ENCODE data around the gene HS1BP3.

HS1BP3 gene

DNA sequence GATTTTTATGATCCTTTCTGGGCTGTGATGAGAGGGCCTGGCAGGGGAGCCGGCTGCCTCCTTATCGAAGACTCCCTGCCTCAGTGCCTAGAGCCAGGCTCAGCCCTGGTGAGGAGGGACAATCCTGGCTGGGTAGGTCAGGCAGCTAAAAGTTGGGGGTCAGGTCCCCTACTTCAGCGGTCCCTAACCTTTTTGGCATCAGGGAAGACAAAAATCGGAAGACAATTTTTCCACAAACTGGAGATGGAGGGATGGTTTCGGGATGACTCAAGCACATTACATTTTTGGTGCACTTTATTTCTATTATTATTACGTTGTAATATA, 53.1 kb downstream of the HS1BP3 start:
- DNase-seq, result no peak

DNA sequence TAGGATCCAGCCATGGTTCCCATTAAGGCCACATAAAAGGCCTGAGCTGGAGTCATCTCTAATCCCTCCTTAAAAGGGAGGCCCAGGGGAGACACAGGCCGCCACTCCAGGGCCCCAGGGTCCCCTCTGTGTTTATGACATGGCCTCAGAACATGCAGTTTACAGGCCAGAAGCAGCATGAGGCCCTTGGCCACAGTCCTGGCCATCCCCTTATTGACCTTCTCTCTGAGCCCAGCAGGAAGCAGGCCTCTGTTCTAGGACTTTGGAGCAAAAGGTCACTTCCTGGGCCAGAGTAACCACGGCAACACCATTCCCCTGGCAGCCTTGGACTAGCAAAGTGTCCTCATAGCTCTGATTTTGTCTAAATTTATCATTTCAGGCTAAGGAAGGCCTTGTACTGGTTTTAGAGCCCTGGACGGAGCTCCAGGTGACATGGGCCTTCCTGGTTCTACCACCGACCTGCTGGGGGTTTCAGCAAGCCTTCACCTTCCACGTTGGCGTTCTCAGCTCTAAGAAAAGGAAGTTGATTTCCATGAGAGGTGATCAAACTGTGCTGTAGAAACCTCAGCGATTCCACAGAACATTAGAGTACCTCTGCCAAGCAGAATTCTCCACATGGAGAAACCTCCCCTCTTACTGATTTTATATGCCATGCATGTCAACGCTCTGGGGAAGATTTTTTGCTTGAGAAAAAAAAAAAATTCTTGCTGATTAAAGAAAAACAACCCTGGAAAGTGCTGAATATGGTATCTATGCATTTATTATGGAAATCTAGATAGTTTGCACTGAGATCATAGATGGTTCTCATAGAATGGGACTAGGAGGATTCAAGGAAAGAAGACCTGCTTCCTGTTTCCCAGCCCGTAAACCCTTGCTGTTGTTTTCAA, 53.7 kb downstream of the HS1BP3 start:
- DNase-seq, result peak; percentile 39 to 52

- no peak for DNase-seq
These were observed 54.5 kb downstream of the HS1BP3 start for GRCh38 chr2:20596193-20596972.

DNA sequence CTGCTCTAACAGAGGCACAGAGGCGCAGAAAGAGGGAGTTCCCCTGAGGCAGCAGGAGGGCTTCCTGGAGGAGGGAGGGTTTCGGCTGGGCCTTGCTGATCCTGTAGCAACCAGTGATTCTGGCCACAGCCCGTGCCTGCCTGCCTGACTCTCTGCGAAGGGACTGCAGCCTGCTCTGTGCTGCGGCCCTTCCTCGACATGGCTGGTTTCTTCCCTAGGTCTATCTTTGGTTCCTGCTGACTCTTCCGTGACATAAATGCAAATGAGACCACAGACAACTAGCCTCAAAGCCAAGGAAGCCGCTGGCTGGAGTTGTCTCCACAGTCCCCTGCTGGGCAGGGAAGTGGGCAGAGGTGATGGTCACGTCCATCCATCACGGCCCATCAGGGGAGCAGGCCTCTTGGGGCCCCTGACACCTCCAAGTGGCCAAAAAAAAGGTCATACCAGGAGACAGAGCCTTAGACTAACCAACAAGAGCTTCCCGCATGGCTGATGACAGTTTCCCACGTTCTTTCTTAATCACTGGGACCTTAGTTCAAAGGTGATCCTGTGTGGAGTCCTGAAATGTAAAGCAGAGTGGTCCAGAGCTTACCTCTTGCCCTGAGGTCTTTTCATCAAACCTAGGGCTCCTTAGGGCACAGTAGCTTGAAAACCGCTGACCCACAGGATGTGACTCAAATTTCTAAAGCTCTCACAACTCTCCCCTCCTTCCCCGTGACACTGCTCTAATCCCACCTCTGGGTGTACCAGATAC, 55.3 kb downstream of the HS1BP3 start:
- DNase-seq, result peak; percentile 21 to 59

- no peak for DNase-seq
These were observed 55.9 kb downstream of the HS1BP3 start for GRCh38 chr2:20594957-20595356.

DNA sequence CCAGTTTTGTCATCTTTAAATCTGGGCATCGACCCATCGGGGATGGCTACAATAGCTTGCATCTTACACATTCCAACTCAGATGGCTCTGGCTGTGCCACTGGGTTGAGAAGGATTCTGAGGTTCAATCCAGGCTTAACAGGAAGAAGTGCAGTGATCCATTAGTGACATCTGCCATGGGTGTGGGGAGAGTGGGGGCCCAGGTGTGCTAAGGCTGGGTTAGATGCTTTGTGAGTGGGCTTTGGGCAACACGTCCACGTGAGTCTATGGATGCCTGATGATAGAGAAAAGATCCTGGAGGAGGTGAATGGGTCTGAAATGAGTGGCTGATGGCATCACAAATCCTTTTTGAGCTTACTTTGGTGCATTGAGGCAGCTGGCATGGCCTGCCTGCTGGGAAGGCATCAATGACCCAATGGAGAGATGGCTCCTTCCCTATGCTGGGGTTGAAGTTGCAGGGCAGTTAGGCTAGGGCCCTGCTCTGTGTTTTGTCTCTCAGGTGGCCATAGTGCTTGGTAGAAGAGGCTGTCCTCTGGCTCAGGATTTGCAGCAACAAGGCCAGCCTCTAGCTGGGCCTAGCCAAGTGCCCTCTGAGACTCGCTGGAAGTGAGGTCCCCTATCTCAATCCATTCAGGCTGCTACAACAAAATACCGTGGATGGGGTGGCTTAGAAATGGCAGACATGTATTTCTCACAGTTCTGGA, 56.7 kb downstream of the HS1BP3 start:
- DNase-seq, result no peak

DNA sequence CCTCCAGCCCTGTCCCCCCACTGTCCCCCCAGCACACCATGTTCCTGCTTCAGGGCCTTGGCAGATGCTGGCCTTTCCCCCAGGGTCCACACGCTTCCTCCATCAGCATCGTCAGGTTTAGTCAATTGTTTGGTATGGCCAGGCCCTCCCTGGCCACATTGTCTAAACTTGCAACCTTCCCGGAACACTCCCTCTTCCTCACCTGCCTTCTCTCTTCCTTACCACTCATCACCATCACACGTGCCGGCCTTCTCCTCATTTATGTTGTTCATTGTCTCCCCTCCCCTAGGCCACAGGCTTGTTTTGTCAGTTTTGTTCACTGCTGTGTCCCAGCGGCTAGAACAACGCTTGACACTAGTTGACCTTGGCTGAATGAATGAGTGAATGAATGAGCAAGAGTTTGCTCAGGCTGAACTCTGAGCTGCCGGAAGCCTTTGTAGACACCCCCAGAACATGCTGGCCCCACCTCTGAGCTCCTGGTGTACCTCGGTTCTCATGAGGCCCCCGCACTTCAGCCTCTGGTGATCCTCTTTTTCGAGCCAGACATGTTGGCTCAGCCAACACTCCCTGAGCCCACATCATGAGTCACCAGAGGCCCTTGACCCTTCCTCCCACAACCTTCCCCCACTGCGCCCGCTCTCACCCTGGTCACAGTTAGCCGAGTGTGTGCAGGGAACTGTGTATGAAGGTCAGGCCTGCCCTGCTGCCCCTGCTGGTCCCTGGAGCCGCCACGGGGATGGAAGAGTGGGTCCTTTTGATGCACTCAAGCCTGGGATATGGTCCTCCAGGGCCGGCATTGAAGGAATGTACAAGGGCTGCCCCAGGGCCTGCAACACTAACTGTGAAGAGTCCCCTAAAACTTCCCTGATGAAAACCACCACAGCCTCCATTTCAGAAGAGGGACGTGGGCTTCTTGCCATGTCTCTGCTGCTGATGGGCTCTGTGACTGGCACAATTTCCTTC, 57.5 kb downstream of the HS1BP3 start:
- DNase-seq, result peak; percentile 87 to 92

DNA sequence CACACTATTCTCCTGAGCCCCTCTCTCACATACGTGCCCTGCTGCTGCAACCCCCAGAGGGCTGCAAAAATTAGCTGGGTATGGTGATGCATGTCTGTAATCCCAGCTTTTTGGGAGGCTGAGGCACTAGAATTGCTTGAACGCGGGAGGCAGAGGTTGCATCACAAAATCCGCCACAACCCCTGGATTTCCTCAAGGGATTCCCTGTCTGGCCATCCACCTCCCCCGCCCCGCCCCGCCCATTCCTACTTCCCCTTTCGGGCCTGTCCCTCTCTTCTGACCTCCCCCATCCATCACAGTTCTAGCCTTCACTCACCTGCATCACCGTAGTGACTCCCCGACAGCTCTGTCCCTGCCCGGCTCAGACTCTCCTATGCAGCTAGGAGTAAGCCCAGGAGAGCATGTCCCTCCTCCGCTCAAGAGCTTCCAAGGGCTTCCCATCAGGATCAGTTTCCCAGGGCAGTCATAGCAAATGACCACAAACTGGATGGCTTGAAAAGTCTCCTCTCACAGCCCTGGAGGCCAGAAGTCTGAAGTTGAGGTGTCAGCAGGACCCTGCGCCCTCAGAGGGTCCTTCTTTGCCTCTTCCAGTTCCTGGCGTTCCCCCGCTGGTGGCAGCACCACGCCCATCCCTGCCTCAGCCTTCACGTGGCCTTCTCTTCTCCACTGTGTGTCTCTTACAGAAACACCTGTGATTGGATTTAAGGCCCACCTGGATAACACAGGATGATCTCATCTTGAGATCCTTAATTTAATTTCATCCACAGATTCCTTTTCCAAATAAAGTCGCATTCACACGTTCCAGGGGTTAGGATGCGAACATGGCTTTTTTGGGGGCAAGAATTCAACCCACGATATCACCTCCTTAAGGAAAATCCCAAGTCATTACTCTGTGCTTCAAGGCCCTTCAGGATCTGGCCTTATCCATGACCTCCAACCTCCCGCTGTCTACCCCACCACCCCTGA, 58.5 kb downstream of the HS1BP3 start:
- DNase-seq, result peak; percentile 65 to 79

GRCh38 chr2:20590704-20591515, 60.0 kb downstream of the HS1BP3 start:
- DNase-seq, result no peak

- DNase-seq, result no peak
These were observed 60.8 kb downstream of the HS1BP3 start for GRCh38 chr2:20589975-20590703.

DNA sequence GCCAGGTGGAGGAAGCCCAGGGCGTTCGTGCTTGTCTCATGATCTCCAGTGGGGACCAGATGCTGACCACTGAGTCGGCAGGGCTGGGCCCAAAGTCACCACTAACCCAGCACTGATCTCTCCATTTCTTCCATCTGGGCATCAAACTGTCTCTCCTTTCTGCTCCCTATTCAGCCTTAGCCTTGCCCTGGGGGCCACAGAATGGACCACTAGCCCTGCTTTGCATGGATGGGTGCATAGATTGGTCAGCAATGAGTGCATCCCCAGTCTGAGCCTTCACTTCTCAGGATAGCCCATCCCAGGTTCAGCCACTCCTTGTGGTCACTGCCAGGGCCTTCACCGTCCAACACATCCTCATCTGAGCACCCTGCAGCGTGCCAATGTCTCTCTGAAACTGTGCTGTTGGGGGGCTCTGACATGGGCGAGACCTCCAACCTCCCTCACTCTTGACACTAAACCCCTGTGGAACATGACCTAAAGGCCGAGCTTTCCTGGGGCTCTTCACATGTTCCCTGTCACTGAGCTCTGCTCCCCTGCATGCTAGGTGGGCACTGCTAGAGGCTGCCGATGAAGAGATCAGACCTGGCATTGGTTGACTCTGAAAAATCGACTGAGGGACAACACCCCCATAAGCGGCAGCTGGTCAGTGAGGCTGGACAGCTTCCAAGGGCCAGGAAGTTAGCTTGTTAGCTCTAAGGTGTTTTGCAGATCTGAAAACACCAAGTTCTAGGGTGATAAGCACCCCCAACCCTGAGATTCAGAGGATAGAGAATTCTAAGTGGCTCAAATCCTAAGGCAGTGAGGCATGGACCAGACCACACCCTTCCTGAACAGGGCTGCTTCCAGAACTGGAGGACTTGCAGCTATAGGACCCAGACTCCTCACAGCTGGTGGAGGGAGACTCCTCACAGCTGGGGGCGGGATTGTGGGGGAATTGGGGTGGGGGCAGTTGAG, 61.7 kb downstream of the HS1BP3 start:
- DNase-seq, result no peak

GRCh38 chr2:20585710-20586594, 64.9 kb downstream of the HS1BP3 start:
- DNase-seq, result no peak

DNA sequence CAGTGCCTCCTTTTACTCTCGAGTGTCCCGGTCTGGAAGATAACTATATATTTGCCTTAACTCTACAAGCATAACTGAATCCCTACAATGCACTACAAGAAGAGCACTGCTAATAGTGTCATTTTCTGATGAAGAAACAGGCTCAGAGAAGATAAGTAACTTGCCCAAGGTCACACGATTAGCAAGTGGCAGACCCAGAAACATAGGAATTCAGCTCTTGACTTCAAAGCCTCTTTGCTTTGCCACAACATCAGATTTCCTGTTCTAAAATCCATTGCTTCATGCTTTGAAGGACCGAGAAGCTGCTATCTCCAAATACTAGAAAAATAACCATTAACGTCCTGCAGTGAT, 65.6 kb downstream of the HS1BP3 start:
- DNase-seq, result no peak

- DNase-seq, result no peak
These were observed 66.2 kb downstream of the HS1BP3 start for GRCh38 chr2:20584399-20585358.

DNA sequence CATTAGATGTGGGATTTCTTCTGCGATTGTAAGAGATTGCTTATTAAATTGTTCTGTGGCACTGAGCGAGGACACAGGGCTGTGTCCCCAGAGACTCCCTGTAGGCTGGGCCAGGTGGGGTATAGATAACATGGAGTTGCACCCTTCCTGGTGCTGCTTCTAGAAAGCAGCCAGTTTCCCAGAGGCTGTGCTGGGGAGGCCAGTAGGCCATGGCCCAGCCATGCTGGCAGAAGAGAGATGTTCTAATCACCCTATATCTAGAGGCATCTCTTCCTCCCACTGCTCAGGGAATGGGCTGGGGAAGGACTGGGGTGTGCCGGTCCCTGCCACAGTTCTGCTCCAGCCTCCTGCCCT, 66.9 kb downstream of the HS1BP3 start:
- DNase-seq, result no peak
